HepG2 (cell line): ENCODE data around the gene NINL. TPM values are rescaled to one million over a fixed set of nuclear protein-coding genes. Genes with fewer than 3 reads are reported as not detected.
A peak's percentile ranks its signal among the peaks of the same experiment; 100 is the strongest.

ENCODE experiments used
- ATF3 ChIP-seq: sonication (generic); formaldehyde crosslinking; IDR thresholded peaks from 2 replicates; pipeline ENCODE4 v1.4.0; 2020; ENCODE audit warnings: missing genetic modification reagents
- ATRX ChIP-seq: sonication (generic); formaldehyde crosslinking; IDR thresholded peaks from 2 replicates; pipeline ENCODE4 v1.4.0; 2020; ENCODE audit warnings: missing genetic modification reagents, borderline replicate concordance
- MXI1 ChIP-seq: IDR thresholded peaks from 3 replicates; pipeline ENCODE4 v1.6.1; 2012; ENCODE audit warnings: low read depth, low read length, inconsistent platforms, borderline replicate concordance
- MZF1 ChIP-seq: sonication (generic); formaldehyde crosslinking; IDR thresholded peaks from 2 replicates; pipeline ENCODE4 v1.8.1; 2023; ENCODE audit warnings: mild to moderate bottlenecking, missing genetic modification reagents, borderline replicate concordance
- NFYB ChIP-seq: sonication (generic); formaldehyde crosslinking; IDR thresholded peaks from 2 replicates; pipeline ENCODE4 v1.4.0; 2020; ENCODE audit warnings: missing genetic modification reagents
- NFYC ChIP-seq: IDR thresholded peaks from 2 replicates; pipeline ENCODE4 v1.6.1; 2016; ENCODE audit warnings: missing genetic modification reagents, missing compliant biosample characterization
- PAX8 ChIP-seq: sonication (generic); formaldehyde crosslinking; IDR thresholded peaks from 2 replicates; pipeline ENCODE4 v1.8.0; 2022; ENCODE audit warnings: mild to moderate bottlenecking, missing genetic modification reagents, borderline replicate concordance
- POGZ ChIP-seq: sonication (generic); formaldehyde crosslinking; IDR thresholded peaks from 2 replicates; pipeline ENCODE4 v1.4.0; 2020; ENCODE audit warnings: mild to moderate bottlenecking, missing genetic modification reagents
- POLR2G ChIP-seq: fragments of 200-400 bp; formaldehyde crosslinking; IDR thresholded peaks from 2 replicates; pipeline ENCODE4 v1.6.1; 2018; ENCODE audit warnings: mild to moderate bottlenecking, low read depth, low read length, moderate library complexity
- PREB ChIP-seq: sonication (generic); formaldehyde crosslinking; IDR thresholded peaks from 2 replicates; pipeline ENCODE4 v1.4.0; 2020; ENCODE audit warnings: missing genetic modification reagents
- SRSF9 ChIP-seq: fragments of 200-400 bp; formaldehyde crosslinking; IDR thresholded peaks from 2 replicates; pipeline ENCODE4 v1.6.1; 2018; ENCODE audit warnings: borderline replicate concordance, mild to moderate bottlenecking, low read depth, low read length; ENCODE audit not compliant: insufficient read depth, poor library complexity, severe bottlenecking
- ZNF33A ChIP-seq: sonication (generic); formaldehyde crosslinking; IDR thresholded peaks from 2 replicates; pipeline ENCODE4 v1.5.1; 2020; ENCODE audit warnings: missing genetic modification reagents, mild to moderate bottlenecking, moderate library complexity, borderline replicate concordance
- ZNF44 ChIP-seq: sonication (generic); formaldehyde crosslinking; IDR thresholded peaks from 2 replicates; pipeline ENCODE4 v1.5.1; 2020; ENCODE audit warnings: mild to moderate bottlenecking, missing genetic modification reagents
- ZNF503 ChIP-seq: sonication (generic); formaldehyde crosslinking; IDR thresholded peaks from 2 replicates; pipeline ENCODE4 v1.4.0; 2020; ENCODE audit warnings: missing genetic modification reagents
- polyA plus RNA-seq, 8 experiments: library from polyadenylated mRNA; depleted of rRNA in 3 of 8; stranded (reverse) in 7 of 8; unstranded in 1 of 8; fragments of >200 nt; fragmentation: Illumina TruSeq in 4 of 8; extraction: Trizol in 4 of 8; gene quantifications; 2 replicates each; pipeline versions ENCODE4 v1.2.1 to v1.2.3, GENCODE V29; 2011 to 2016; ENCODE audit warnings: low read depth in 4 of 8, missing spikeins in 1 of 8, mixed read lengths in 1 of 8; ENCODE audit not compliant: insufficient read depth in 1 of 8
- total RNA-seq, 5 experiments: library from RNA; depleted of rRNA; stranded (reverse); fragments of >200 nt; fragmentation: Illumina TruSeq; extraction: Trizol; gene quantifications; 2 replicates each; pipeline ENCODE4 v1.2.3, GENCODE V29; 2016; ENCODE audit warnings: low read depth in 1 of 5
- TF ChIP-seq, protein P1 (sequence below): sonication (generic); formaldehyde crosslinking; IDR thresholded peaks from 2 replicates; pipeline ENCODE4 v1.9.0; 2021; ENCODE audit warnings: mild to moderate bottlenecking, missing genetic modification reagents
- TF ChIP-seq, protein P2 (sequence below): IDR thresholded peaks from 2 replicates; pipeline ENCODE4 v1.6.1; 2012; ENCODE audit warnings: low read depth, low read length, improper control_type of control experiment

The NINL gene
- total and polyA plus RNA-seq, 2 of the 13 experiments (the other 11 are each of a cell fraction or from before 2014, with no cell fraction given), result 32.3 to 34.3 TPM

- TF ChIP-seq SRSF9, result no peak
- TF ChIP-seq, protein P1, sequence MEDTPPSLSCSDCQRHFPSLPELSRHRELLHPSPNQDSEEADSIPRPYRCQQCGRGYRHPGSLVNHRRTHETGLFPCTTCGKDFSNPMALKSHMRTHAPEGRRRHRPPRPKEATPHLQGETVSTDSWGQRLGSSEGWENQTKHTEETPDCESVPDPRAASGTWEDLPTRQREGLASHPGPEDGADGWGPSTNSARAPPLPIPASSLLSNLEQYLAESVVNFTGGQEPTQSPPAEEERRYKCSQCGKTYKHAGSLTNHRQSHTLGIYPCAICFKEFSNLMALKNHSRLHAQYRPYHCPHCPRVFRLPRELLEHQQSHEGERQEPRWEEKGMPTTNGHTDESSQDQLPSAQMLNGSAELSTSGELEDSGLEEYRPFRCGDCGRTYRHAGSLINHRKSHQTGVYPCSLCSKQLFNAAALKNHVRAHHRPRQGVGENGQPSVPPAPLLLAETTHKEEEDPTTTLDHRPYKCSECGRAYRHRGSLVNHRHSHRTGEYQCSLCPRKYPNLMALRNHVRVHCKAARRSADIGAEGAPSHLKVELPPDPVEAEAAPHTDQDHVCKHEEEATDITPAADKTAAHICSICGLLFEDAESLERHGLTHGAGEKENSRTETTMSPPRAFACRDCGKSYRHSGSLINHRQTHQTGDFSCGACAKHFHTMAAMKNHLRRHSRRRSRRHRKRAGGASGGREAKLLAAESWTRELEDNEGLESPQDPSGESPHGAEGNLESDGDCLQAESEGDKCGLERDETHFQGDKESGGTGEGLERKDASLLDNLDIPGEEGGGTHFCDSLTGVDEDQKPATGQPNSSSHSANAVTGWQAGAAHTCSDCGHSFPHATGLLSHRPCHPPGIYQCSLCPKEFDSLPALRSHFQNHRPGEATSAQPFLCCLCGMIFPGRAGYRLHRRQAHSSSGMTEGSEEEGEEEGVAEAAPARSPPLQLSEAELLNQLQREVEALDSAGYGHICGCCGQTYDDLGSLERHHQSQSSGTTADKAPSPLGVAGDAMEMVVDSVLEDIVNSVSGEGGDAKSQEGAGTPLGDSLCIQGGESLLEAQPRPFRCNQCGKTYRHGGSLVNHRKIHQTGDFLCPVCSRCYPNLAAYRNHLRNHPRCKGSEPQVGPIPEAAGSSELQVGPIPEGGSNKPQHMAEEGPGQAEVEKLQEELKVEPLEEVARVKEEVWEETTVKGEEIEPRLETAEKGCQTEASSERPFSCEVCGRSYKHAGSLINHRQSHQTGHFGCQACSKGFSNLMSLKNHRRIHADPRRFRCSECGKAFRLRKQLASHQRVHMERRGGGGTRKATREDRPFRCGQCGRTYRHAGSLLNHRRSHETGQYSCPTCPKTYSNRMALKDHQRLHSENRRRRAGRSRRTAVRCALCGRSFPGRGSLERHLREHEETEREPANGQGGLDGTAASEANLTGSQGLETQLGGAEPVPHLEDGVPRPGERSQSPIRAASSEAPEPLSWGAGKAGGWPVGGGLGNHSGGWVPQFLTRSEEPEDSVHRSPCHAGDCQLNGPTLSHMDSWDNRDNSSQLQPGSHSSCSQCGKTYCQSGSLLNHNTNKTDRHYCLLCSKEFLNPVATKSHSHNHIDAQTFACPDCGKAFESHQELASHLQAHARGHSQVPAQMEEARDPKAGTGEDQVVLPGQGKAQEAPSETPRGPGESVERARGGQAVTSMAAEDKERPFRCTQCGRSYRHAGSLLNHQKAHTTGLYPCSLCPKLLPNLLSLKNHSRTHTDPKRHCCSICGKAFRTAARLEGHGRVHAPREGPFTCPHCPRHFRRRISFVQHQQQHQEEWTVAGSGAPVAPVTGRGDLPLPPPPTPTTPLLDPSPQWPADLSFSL, result no peak
- peak; percentile 9; the same call in 1 of the 2 replicates for TF ChIP-seq ATF3
- TF ChIP-seq ZNF44 (CRISPR knock-in tag), result 0 out of 2 replicates have a peak, but pooled peaks have one; percentile 32
- TF ChIP-seq POGZ (CRISPR knock-in tag), result no peak
- TF ChIP-seq NFYB (CRISPR knock-in tag), result 0 out of 2 replicates have a peak, but pooled peaks have one; percentile 12
- TF ChIP-seq ZNF33A (CRISPR knock-in tag), result no peak; the same call in 1 of the 2 replicates
- TF ChIP-seq ZNF503, result no peak
- TF ChIP-seq, protein P2, sequence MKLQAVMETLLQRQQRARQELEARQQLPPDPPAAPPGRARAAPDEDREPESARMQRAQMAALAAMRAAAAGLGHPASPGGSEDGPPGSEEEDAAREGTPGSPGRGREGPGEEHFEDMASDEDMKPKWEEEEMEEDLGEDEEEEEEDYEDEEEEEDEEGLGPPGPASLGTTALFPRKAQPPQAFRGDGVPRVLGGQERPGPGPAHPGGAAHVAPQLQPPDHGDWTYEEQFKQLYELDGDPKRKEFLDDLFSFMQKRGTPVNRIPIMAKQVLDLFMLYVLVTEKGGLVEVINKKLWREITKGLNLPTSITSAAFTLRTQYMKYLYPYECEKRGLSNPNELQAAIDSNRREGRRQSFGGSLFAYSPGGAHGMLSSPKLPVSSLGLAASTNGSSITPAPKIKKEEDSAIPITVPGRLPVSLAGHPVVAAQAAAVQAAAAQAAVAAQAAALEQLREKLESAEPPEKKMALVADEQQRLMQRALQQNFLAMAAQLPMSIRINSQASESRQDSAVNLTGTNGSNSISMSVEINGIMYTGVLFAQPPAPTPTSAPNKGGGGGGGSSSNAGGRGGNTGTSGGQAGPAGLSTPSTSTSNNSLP, result no peak
- TF ChIP-seq PAX8 (CRISPR knock-in tag), result peak; percentile 95; the same call in 1 of the 2 replicates
- TF ChIP-seq MXI1, result peak; percentile 74; the same call in 2 of the 3 replicates
- TF ChIP-seq PREB (CRISPR knock-in tag), result no peak
- 0 out of 2 replicates have a peak, but pooled peaks have one; percentile 49 for TF ChIP-seq MZF1 (CRISPR knock-in tag)
- no peak for TF ChIP-seq POLR2G
- TF ChIP-seq NFYC, result no peak
- no peak for TF ChIP-seq ATRX
Observed at GRCh38 chr20:25623225-25623735, 37.9 kb upstream of the NINL start (continued).
